Epithelial cell of esophagus (primary cell): ENCODE data around the gene KRT1.

Source experiments
- DNase-seq: peaks from one replicate; pipeline ENCODE4 v3.0.0; 2010; ENCODE audit warnings: low read depth
- H3K4me3 ChIP-seq: 2 replicates; pipeline ENCODE4 v1.5.1; 2011; ENCODE audit warnings: mild to moderate bottlenecking, low read length, control low read depth
- TF ChIP-seq, protein P1 (sequence below): IDR thresholded peaks from 2 replicates; pipeline ENCODE4 v1.5.1; 2011; ENCODE audit warnings: low read depth, mild to moderate bottlenecking, low read length, control low read depth, inconsistent platforms; ENCODE audit not compliant: insufficient read depth; ENCODE audit errors: missing control alignments

Gene KRT1

DNA sequence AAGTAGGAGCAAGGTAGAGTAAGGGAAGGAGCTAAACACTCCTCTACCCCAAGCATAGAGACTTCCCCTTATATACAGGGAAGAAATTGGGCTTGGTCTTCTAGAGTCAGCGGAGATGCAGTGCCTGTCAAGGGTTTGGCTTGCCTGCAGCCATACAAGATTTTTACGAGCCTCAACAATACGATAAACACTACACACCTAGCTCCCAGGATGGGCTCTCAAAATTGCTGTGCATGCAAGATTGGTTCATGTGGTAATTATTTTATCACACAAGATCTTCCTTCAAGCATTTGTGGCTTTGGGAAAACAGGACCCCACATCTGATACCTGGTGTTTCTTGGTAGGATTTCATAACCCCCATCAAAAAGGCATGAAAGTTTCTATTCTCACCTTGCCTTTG lies at the start of gene KRT1:
Gene KRT1, minus strand, starts transcription at position 45 of the 400 bp plus-strand sequence. CDS start 59 bp downstream, outside the sequence.
- TF ChIP-seq, protein P1, sequence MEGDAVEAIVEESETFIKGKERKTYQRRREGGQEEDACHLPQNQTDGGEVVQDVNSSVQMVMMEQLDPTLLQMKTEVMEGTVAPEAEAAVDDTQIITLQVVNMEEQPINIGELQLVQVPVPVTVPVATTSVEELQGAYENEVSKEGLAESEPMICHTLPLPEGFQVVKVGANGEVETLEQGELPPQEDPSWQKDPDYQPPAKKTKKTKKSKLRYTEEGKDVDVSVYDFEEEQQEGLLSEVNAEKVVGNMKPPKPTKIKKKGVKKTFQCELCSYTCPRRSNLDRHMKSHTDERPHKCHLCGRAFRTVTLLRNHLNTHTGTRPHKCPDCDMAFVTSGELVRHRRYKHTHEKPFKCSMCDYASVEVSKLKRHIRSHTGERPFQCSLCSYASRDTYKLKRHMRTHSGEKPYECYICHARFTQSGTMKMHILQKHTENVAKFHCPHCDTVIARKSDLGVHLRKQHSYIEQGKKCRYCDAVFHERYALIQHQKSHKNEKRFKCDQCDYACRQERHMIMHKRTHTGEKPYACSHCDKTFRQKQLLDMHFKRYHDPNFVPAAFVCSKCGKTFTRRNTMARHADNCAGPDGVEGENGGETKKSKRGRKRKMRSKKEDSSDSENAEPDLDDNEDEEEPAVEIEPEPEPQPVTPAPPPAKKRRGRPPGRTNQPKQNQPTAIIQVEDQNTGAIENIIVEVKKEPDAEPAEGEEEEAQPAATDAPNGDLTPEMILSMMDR: no peak
- no peak for DNase-seq
- H3K4me3 ChIP-seq: no peak within 1 kb of the TSS

DNA sequence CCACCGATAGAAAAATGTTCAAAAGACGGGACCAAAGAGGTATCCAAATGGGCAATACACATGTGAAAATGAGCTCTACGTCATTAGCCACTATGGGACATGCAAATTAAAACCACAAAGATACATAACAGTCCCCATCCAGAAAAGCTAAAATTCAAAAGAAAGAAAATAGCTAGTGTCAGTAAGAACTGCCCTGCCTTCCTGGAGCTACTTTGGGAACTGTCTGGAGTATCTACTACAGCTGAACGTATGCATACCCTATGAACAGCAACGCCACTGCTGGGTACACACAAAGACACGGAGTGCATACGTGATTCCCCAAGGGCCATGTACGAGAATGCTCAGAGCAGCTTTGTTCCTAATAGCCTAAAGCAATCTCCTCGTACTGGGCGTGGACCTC lies 48.9 kb upstream of the KRT1 start:
- no peak for DNase-seq
- H3K4me3 ChIP-seq: no peak overlapping the region
- TF ChIP-seq, protein P1: no peak

DNA sequence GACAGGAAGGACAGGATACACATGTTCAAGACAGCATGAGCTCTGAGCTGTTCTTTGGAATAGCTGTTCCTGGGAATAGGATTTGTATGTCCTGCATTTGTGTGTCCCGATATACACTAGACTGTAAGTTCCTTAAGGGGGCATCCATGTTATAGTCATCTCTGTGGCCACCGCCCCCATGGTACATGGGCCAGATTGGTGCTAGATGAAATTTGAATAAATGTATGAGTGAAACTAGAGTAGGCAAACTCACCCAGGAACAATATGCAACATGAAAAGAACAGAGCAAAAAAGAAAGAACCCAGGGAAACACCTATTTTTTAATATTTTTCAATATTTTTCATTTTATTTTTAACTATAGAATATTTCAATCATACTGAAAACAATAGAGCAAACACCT lies 48.2 kb upstream of the KRT1 start:
- no peak for DNase-seq
- H3K4me3 ChIP-seq: no peak overlapping the region
- TF ChIP-seq, protein P1: no peak

DNA sequence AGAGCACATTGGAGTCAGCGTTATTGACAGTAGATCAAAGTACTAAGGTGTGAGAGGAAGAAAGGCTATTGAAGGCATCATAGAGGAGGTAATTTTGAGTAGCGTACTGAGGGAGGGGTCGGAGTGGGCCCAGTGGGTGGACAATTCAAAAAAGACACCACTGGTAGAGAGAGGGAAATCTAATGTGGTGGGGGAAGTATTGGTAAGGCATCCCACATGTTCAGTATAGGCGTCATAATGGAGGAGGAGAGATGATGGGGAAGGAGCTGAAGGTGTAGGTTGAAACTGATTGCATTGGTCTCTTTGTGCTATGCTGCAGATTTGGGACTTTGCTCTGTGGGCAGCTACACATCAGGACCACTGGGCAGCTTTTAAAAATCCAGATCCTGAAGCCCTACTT lies 46.8 kb upstream of the KRT1 start:
- TF ChIP-seq, protein P1: no peak
- H3K4me3 ChIP-seq: no peak overlapping the region
- DNase-seq: no peak

DNA sequence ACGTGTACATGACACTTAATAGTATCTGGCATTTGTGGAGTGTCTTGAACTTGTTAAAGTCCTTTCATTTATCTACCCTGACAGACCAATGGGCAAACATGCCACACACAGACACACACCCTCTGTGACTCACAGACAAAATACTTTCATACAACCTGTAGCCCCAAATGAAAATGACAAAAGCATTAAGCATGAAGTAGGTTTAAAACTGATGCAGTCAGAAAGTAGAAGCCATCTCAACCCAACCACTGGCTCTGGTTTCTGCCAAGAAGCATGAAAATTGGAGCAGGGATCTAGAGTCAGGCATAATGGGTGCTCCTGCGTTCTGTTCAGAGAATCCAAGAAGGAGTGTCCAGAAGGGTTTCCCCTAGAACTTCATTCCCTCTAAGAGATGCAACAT lies 46.2 kb upstream of the KRT1 start:
- DNase-seq: peak; percentile 30
- TF ChIP-seq, protein P1: no peak
- H3K4me3 ChIP-seq: no peak overlapping the region

DNA sequence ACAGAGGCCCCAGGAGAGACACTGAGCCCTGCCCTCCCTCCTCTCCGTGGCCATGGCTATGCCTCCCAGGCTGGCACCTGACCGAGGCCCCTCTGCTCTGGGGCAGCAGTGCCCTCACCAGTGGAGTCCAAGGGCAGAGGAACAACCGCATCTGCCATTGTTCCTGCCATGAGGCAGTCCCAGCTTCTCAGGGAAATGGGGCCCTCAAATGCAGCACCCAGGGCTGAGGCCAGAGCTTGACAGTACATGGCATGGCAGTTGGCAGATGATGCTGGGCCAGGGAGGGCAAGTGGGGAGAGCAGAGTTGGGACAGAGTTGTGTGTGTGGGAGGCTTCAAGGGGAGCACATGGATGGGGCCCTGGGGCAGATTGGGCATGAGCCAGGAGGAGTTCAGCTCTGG lies 44.2 kb upstream of the KRT1 start:
- no peak for DNase-seq
- TF ChIP-seq, protein P1: no peak
- no peak overlapping the region for H3K4me3 ChIP-seq

DNA sequence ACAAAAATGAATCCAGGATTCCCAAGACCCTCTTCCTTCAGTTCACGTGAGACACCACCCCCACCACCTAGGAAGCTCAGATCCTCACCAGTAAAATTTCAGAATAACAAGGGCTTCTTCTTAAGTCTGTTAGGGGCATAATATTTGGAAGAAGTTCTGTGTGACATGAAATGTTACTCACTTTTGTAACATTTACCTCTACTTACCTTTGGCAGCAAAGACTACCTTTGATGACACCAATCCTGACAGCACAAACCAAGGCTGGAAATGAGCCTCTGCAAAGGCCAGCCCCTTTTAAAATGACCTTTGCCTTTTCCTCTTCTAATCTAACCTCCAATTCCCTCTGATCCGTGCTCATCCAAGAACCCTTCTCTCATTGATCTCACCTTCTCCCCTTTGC lies 42.5 kb upstream of the KRT1 start:
- no peak overlapping the region for H3K4me3 ChIP-seq
- TF ChIP-seq, protein P1: no peak
- DNase-seq: no peak
